Peyer's patch (tissue), 4 donors: ENCODE results near the gene E2F2.

ENCODE experiments used
- POLR2A ChIP-seq, 2 donors: fragments of 450-650 bp; IDR thresholded peaks; one replicate each; pipeline ENCODE4 v1.5.1; 2017; ENCODE audit warnings: antibody characterized with exemption in 2 of 2, mild to moderate bottlenecking in 2 of 2, moderate library complexity in 2 of 2
- TF ChIP-seq, protein P1 (sequence below), 6 experiments: fragments of 450-650 bp in 4 of 6; fragments of 200-600 bp in 2 of 6; sonication (generic) in 1 of 6; IDR thresholded peaks; one replicate each; pipeline ENCODE4 v1.5.1; 2017 to 2019; ENCODE audit warnings: antibody characterized with exemption in 6 of 6, mild to moderate bottlenecking in 3 of 6, moderate library complexity in 1 of 6

DNA sequence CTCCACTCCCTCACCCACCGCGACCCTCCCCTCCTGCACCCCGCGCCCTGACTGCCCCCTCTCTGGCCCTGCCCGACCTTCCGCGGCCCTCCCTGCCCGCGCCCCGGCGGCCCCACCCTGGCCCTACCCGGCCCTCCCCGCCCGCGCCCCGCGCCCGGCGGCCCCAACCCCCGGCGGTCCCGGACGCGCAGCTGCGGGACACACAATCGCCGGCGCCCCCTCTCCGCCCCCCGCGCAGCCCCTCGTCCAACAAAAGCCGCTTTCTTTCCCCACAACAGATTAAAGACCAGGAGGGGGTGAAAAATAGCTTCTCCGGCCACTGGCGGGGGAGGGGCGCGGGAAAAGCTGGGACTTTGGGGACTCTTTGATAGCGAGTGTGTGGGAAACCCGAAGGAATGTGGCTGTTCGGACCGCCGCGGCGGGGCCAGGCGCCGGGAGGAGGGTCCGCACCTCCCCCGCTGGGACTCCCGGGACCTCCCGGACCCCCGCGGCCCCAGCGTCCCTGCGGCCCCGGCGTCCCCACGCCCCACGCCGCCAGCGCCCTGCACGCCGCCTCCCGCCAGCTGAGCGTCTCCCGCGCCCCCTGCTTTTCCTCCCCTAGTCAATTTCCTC, 37.1 kb upstream of the E2F2 start:
- TF ChIP-seq POLR2A (IDR thresholded peaks at IDR 0.05): no peak
- TF ChIP-seq, protein P1, sequence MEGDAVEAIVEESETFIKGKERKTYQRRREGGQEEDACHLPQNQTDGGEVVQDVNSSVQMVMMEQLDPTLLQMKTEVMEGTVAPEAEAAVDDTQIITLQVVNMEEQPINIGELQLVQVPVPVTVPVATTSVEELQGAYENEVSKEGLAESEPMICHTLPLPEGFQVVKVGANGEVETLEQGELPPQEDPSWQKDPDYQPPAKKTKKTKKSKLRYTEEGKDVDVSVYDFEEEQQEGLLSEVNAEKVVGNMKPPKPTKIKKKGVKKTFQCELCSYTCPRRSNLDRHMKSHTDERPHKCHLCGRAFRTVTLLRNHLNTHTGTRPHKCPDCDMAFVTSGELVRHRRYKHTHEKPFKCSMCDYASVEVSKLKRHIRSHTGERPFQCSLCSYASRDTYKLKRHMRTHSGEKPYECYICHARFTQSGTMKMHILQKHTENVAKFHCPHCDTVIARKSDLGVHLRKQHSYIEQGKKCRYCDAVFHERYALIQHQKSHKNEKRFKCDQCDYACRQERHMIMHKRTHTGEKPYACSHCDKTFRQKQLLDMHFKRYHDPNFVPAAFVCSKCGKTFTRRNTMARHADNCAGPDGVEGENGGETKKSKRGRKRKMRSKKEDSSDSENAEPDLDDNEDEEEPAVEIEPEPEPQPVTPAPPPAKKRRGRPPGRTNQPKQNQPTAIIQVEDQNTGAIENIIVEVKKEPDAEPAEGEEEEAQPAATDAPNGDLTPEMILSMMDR (IDR thresholded peaks at IDR 0.05): no peak
